Heart left ventricle (tissue), 13 donors: Measurements from ENCODE around the gene RPS15.

Experiments
- POLR2A ChIP-seq, 2 donors: fragments of 450-650 bp; IDR thresholded peaks; one replicate each; pipeline ENCODE4 v1.6.1; 2017; ENCODE audit warnings: antibody characterized with exemption in 2 of 2, mild to moderate bottlenecking in 2 of 2, moderate library complexity in 2 of 2
- TF ChIP-seq, protein P1 (sequence below), 12 donors: fragments of 200-600 bp; sonication (generic) in 4 of 12; IDR thresholded peaks; one replicate each; pipeline versions ENCODE4 v1.5.0 to v1.8.0; 2018 to 2022; ENCODE audit warnings: antibody characterized with exemption in 12 of 12, mild to moderate bottlenecking in 5 of 12
- donor health status: ischemic (EF 13 %, LVEDD 7.1; RV severe dilation, severe dysfunction).
- donor health status: DM: no; HTN: yes; CAD: no.
- donor health status: DM: no; HTN: no; CAD: no.
- donor health status: ischemic (EF 25% LVEDD 6.9; RV normal size, moderate dysfunction).
- donor health status: ischemic (EF 25% LVEDD 5.7; RV mildly dilated, moderate dysfunction).
- donor health status: ischemic (EF 35%, LVEDD 5.7; RV mildly dilated, moderate dysfunction).
- donor health status: nonischemic (EF 11% LVEDD 7.7; RV severe dilation, severe dysfunction).
- donor health status: DM: yes; HTN: yes; CAD: no.
- donor health status: PGD.
- donor health status: ischemic (EF 29% LVEDD 5.4; RV normal size, mild dysfunction).
- donor health status: nonischemic (EF 23%, LVEDD 6.1; RV moderate dilation, normal function).

DNA sequence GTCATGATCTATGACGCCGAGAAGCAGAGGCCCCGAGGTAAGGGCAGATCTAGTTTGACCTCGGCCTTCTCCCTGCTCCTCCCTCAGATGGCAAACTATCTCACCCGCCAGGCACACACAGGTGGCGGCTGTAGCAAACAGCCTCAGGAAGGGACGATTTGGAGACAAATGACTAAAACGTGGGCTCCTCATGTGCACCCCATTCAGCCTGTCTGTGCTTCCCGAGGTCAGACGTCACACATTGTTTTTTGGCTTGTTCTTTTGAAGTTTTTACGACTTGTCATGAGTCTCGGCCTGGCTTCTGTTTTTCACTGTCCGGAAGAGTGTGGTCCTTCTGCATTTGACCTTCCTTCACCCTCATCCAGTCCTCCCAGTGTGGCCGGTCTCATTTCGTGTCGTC is 15.8 kb upstream of the RPS15 start:
- TF ChIP-seq, protein P1, sequence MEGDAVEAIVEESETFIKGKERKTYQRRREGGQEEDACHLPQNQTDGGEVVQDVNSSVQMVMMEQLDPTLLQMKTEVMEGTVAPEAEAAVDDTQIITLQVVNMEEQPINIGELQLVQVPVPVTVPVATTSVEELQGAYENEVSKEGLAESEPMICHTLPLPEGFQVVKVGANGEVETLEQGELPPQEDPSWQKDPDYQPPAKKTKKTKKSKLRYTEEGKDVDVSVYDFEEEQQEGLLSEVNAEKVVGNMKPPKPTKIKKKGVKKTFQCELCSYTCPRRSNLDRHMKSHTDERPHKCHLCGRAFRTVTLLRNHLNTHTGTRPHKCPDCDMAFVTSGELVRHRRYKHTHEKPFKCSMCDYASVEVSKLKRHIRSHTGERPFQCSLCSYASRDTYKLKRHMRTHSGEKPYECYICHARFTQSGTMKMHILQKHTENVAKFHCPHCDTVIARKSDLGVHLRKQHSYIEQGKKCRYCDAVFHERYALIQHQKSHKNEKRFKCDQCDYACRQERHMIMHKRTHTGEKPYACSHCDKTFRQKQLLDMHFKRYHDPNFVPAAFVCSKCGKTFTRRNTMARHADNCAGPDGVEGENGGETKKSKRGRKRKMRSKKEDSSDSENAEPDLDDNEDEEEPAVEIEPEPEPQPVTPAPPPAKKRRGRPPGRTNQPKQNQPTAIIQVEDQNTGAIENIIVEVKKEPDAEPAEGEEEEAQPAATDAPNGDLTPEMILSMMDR (IDR thresholded peaks at IDR 0.05) = no peak
- TF ChIP-seq POLR2A (IDR thresholded peaks at IDR 0.05) = no peak
